ENCODE data around the gene COMMD6. TPM values are rescaled to one million over a fixed set of nuclear protein-coding genes. Genes with fewer than 3 reads are reported as not detected.
A peak's percentile ranks its signal among the peaks of the same experiment; 100 is the strongest.
"Not testable (repeated sequence)": the region's sequence is repeated elsewhere in the genome, so short reads cannot be mapped to it uniquely, and the experiment has no call there.

The COMMD6 gene
- polyA plus RNA-seq (ENCODE audit: insufficient read length in 10 of 10): 100 to 1,000 TPM; 171 to 219 (median 198) TPM
- long read RNA-seq, donor 1, transcript COMMD6-210 (2 exons, 595 nt): major isoform, 12 of 167 reads
- long read RNA-seq, donor 1, partial matches to known transcripts: 17 of 167 reads
- long read RNA-seq, donor 1, other reads (novel, unspliced or antisense): 138 of 167 reads
- long read RNA-seq, donor 2, transcript COMMD6-210 (2 exons, 595 nt): major isoform, 8 of 143 reads
- long read RNA-seq, donor 2, partial matches to known transcripts: 13 of 143 reads
- long read RNA-seq, donor 2, other reads (novel, unspliced or antisense): 121 of 143 reads
- long read RNA-seq, donor 3: 0 reads
- long read RNA-seq, donor 4, transcript COMMD6-210 (2 exons, 595 nt): major isoform, 12 of 129 reads
- long read RNA-seq, donor 4, partial matches to known transcripts: 9 of 129 reads
- long read RNA-seq, donor 4, other reads (novel, unspliced or antisense): 108 of 129 reads
- long read RNA-seq, donor 5, transcript COMMD6-210 (2 exons, 595 nt): major isoform, 23 of 309 reads
- long read RNA-seq, donor 5, partial matches to known transcripts: 32 of 309 reads
- long read RNA-seq, donor 5, other reads (novel, unspliced or antisense): 254 of 309 reads
- long read RNA-seq, donor 6, transcript COMMD6-210 (2 exons, 595 nt): major isoform, 14 of 180 reads
- long read RNA-seq, donor 6, partial matches to known transcripts: 17 of 180 reads
- long read RNA-seq, donor 6, other reads (novel, unspliced or antisense): 149 of 180 reads
- long read RNA-seq, donor 7, transcript COMMD6-210 (2 exons, 595 nt): major isoform, 10 of 122 reads
- long read RNA-seq, donor 7, partial matches to known transcripts: 13 of 122 reads
- long read RNA-seq, donor 7, other reads (novel, unspliced or antisense): 99 of 122 reads
- long read RNA-seq, donor 8, transcript COMMD6-210 (2 exons, 595 nt): major isoform, 16 of 133 reads
- long read RNA-seq, donor 8, partial matches to known transcripts: 16 of 133 reads
- long read RNA-seq, donor 8, other reads (novel, unspliced or antisense): 101 of 133 reads
- long read RNA-seq, donor 9, partial matches to known transcripts: 0 of 19 reads
- long read RNA-seq, donor 9, other reads (novel, unspliced or antisense): 16 of 19 reads

DNA sequence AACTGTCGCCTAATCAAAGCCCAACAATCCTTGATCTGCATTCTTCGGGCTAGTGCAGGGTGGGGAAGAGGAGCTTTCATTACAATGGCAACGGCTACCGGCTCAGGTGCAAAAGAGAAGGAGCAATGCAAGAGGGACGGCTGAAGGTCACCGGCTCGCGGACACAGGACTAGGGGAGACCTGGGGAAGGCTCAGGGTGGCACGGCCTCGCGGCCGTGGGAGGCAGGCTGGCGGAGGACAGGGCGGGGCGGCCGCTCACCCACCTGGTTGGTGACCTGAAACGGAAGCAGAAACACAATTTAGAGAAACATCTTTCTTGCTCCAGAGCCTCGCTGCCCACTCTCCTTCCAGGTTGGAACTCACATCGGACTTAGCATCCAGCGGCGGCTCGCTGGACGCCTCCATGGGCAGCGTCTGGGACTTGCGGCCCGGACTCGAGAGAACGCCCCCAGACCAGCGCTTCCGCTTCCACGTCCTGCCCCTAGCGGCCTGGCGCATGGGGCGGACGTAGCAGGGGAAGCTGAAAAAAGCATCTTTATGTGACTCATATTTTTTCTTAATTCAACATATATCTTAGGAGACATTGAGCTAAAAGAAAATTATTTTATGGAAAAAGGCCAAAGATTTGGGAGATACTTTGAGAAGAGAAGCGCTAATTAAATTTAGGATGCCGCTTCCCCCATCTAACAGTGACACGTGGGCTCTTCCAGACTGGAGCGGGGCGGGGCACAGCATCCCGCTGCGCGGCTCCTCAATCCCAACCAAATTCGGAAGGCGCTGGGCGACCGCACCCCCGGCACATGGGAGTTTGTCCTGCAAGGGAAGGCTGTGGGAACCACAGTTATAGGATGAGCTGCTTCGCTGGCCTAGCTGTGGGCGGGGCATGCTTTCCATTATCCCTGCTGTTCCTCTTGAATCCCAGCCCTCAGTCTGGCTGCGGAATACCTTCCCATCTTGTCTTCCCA, at the start of gene COMMD6:
COMMD6 (minus strand) TSS at position 441 of the 965 bp plus-strand sequence; CDS start at position 405, 36 bp downstream.
- DNase-seq: peak; percentile 86 to 94 (median 87)

GRCh38 chr13:75585153-75585552, 47.5 kb upstream of the COMMD6 start:
- DNase-seq: no peak

GRCh38 chr13:75583091-75583490, 45.5 kb upstream of the COMMD6 start:
- no peak for DNase-seq

GRCh38 chr13:75581874-75582640, 44.4 kb upstream of the COMMD6 start:
- peak in 1 of 3 donors; percentile 20 for DNase-seq

- DNase-seq: no peak
Observed at GRCh38 chr13:75579529-75579928, 41.9 kb upstream of the COMMD6 start.

DNA sequence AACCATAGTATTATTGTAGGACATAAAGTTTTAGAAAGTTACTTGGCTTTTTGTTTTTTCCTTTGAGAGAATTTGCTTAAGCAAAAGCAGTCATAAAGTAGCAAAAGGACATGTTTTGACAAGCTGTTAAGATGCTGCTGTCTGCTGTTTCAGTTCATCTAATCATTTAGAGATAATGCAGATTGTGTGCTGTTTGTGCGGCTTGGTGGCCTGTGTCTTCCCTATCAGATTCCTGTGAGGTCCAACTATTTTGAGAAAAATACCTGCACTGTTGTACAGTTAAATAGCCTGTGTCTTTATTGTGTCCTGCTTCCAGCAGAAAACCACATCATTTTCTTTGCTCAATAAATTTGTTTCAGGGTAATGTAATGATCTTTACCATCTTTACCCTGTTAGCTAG, 31.9 kb upstream of the COMMD6 start:
- DNase-seq: no peak

DNA sequence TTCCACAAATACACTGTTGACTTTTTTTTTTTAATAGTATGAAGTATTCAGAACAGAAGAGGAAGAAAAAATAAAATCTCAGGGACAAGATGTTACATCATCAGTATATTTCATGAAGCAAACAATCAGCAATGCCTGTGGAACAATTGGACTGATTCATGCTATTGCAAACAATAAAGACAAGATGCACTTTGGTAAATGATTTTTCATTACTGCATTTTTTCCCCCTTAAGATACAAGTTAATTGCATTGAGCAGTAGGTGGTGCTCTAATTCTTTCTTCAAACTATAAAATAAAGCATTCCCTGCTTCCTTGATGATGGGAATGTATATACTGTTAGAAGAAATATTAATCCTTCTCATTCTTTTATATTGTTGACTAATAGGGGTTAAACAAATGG, 29.0 kb upstream of the COMMD6 start:
- peak in 1 of 3 donors; percentile 22 for DNase-seq

- DNase-seq: no peak
Observed at GRCh38 chr13:75558145-75558840, 20.7 kb upstream of the COMMD6 start.

DNA sequence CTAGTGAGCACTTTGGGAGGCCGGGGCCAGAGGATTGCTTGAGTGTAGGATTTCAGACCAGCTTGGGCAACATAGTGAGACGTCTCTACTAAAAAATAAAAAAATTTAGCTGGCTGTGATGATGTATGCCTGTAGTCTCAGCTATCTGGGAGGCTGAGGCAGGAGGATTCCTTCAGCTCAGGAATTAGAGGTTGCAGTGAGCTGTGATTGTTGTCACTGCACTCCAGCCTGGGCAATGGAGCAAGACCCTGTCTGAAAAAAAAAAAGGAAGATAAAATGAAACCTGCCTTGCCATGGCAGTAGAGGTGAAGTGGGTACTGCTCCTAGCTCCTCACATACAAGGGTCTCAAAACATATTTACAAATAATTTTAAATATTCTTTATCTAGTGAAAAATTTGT, 19.3 kb upstream of the COMMD6 start:
- DNase-seq: no peak

GRCh38 chr13:75555836-75556235, 18.2 kb upstream of the COMMD6 start:
- DNase-seq: no peak

DNA sequence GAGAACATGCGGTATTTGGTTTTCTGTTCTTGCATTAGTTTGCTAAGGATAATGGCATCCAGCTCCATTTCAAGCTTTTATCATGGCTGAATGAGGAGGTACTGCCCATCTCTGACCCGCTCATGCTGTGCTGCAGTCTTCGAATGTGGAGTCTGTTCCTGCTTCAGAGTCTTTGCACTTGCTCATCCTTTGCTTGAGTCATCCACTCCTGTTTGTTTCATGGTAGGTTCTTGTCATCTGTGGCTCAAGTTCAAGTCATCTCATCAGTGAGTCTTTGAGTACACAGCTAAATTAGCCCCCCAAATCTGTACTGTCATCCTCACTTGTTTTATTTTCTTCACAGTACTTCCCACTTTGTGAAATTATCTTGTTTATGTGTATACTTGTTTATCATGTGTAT, 17.3 kb upstream of the COMMD6 start:
- no peak for DNase-seq

DNA sequence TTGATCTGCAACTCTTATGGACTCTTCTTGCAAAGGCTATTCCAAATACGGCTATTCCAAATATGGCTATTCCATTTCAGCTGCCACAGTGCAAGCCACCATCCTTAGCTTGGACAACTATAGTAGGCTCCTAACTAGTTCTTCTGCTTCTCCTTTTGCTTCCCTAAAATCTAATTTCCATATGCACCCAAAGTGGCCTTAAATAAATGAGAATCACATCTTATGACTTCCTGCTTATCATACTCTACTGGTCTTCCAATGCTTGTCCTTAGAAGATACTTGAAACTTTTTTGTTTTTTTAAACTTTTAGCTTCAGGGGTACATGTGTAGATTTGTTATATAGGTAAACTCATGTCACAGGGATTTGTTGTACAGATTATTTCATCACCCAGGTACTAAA, 16.8 kb upstream of the COMMD6 start:
- DNase-seq: no peak

GRCh38 chr13:75550159-75550567, 12.5 kb upstream of the COMMD6 start:
- peak; percentile 33 to 70 (median 48) for DNase-seq

- DNase-seq: peak; percentile 96 to 99 (median 98)
Observed at GRCh38 chr13:75549262-75550158, 11.9 kb upstream of the COMMD6 start, which contains the start of gene UCHL3. Gene UCHL3, plus strand, starts transcription at chr13:75549791. Its CDS starts 30 bp downstream, at chr13:75549821.

DNA sequence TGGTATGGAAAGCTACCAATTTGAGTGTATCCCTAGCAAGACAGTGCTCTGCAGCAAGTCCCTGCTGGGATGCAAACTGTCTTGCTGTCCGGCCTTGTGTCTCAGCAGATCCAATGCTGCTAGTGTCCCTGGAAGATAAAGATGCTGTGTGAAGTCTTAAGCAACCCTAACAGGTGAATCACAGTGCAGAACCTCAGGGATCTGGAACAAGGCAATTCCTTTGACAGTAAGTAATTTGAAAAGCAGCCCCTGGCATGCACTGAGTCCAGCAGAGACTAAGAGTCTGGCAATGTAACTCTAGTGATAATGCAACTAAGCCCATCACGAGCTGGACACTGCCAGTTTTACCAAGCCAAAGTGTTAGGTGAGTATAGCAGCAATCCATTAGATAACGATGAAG, 10.3 kb upstream of the COMMD6 start:
- no peak for DNase-seq

DNA sequence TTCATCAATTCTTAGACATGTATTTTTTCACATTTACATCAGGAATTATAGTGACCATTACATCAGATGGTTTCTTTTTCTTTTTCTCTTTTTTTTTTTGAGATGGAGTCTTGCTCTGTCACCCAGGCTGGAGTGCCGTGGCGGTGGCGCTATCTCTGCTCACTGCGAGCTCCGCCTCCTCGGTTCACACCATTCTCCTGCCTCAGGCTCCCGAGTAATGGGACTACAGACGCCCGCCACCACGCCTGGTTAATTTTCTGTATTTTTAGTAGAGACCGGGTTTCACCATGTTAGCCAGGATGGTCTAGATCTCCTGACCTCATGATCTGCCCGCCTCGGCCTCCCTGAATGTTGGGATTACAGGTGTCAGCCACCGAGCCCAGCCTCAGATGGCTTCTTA, 7.7 kb upstream of the COMMD6 start:
- DNase-seq: not testable (repeated sequence)

DNA sequence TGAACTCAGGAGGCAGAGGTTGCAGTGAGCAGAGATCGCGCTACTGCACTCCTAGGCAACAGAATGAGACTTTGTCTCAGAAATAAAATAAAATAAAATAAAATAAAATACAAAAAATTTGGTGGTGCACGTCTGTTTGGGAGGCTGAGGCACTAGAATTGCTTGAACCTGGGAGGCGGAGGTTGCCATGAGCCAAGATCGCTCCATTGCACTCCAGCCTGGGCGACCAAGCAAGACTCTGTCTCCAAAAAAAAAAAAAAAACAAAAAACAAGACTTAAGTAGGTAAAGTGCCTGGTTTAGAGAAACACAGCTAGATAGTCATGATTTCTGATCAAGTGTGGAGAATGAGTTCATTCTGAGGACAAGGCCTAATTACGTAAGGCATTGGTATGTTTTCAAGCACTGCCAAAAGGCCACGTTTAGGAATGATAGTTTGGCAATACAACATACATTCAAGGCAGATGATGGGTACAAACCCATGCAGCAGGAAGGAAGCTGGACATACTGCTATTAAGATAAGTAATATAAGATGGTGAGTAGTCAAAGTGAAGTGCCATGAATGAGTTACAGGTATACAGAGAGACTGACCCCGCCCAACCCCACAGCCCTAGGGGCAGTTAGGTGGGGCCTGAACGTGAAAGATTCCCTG, 7.2 kb upstream of the COMMD6 start:
- peak in 1 of 3 donors; percentile 41 for DNase-seq

DNA sequence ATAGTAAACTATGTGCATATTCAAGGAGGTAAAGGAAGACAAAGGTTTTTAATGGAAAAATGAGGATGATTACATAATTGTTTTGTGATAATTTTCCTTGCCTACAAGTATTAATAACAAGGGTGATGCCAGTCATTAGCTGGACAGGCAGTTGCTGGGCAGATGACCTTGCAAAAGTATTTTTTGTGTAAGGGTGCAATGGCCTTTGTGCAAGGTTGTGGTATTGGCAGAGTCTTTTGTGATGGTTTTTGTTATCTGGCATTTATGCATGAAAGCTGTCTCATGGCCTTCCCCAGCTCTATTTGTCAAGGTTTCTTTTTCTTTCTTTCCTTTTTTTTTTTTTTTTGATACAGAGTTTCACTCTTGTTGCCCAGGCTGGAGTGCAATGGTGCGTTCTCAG, 4.3 kb upstream of the COMMD6 start:
- DNase-seq: no peak

Data from muscle of back (tissue), 13 donors.